Uterus (tissue), 2 donors: ENCODE measurements around the gene NKAIN2.

Experiments used
- CTCF ChIP-seq, 4 experiments: fragments of 200-600 bp in 2 of 4; fragments of 450-650 bp in 2 of 4; sonication (generic) in 2 of 4; IDR thresholded peaks; one replicate each; pipeline ENCODE4 v1.5.1; 2016 to 2019; ENCODE audit warnings: antibody characterized with exemption in 4 of 4, mild to moderate bottlenecking in 2 of 4, moderate library complexity in 1 of 4
- POLR2A ChIP-seq, 2 donors: fragments of 450-650 bp; IDR thresholded peaks; one replicate each; pipeline ENCODE4 v1.6.1; 2016; ENCODE audit warnings: antibody characterized with exemption in 2 of 2, mild to moderate bottlenecking in 1 of 2, moderate library complexity in 1 of 2

GRCh38 chr6:123928529-123928928, 124.9 kb downstream of the NKAIN2 start:
- TF ChIP-seq CTCF (IDR thresholded peaks at IDR 0.05) = no peak
- no peak for TF ChIP-seq POLR2A (IDR thresholded peaks at IDR 0.05)
